Stimulated activated CD8-positive, alpha-beta memory T cell treated with anti-CD3 and anti-CD28 coated beads, Interleukin-4, amount 100 ng/mL, for 48 hours (primary cell): ENCODE data around the gene PI4KA.

Experiments
- DNase-seq: peaks from one replicate; pipeline ENCODE4 v3.0.0-alpha.2; 2020

The PI4KA gene

GRCh38 chr22:20881869-20882815, 23.5 kb upstream of the PI4KA start:
- no peak for DNase-seq

GRCh38 chr22:20881231-20881630, 22.6 kb upstream of the PI4KA start:
- DNase-seq: no peak

GRCh38 chr22:20877715-20878114, 19.1 kb upstream of the PI4KA start:
- DNase-seq: no peak

- no peak for DNase-seq
These were observed 16.7 kb upstream of the PI4KA start for GRCh38 chr22:20875296-20875695.

GRCh38 chr22:20873214-20873613, 14.6 kb upstream of the PI4KA start:
- DNase-seq: no peak

- DNase-seq: no peak
These were observed 10.6 kb upstream of the PI4KA start for GRCh38 chr22:20869234-20869633.

- no peak for DNase-seq
These were observed 9.7 kb upstream of the PI4KA start for GRCh38 chr22:20868025-20868962.

- no peak for DNase-seq
These were observed 8.8 kb upstream of the PI4KA start for GRCh38 chr22:20867179-20868024.

- no peak for DNase-seq
These were observed 8.1 kb upstream of the PI4KA start for GRCh38 chr22:20866736-20867135.

GRCh38 chr22:20865875-20866445, 7.3 kb upstream of the PI4KA start:
- DNase-seq: no peak

GRCh38 chr22:20865331-20865730, 6.7 kb upstream of the PI4KA start:
- DNase-seq: no peak

- DNase-seq: no peak
These were observed 5.7 kb upstream of the PI4KA start for GRCh38 chr22:20864186-20864908.

GRCh38 chr22:20863366-20863765, 4.8 kb upstream of the PI4KA start:
- DNase-seq: no peak

GRCh38 chr22:20862540-20862939, 3.9 kb upstream of the PI4KA start:
- DNase-seq: no peak

GRCh38 chr22:20859615-20860014, 1.0 kb upstream of the PI4KA start:
- no peak for DNase-seq

GRCh38 chr22:20857838-20858614, 585 bp downstream of the PI4KA start:
- DNase-seq: peak; percentile 88

- no peak for DNase-seq
These were observed 1.4 kb downstream of the PI4KA start for GRCh38 chr22:20857247-20857643.

GRCh38 chr22:20853236-20853660, 5.4 kb downstream of the PI4KA start:
- DNase-seq: no peak

- no peak for DNase-seq
These were observed 6.1 kb downstream of the PI4KA start for GRCh38 chr22:20852503-20852902.

GRCh38 chr22:20852076-20852475, 6.5 kb downstream of the PI4KA start:
- DNase-seq: no peak
